ENCODE results near the gene REV3L.

The REV3L gene

DNA sequence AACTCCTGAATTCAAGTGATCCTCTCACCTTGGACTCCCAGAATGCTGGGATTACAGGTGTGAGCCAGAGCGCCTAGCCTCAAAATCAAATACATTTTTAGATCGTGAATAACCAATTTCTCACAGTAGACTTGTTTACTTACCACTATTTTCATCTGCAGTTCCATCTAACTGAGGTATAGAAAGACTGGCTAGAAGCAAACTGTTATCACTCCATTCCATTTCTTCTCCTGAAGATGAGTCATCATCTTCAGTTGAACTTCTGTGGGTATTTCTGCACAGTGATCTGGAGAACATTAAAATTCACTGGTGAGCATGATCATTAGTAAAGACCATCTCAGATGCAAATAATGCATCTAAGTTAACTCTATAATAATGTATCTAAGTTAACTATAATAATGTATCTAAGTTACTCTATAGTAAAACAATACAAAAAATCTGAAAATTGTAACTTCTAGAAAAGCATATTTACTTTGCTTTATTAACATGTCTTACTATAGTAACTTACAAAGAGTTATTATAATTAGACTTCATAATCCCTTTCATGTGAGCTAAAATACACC is 105.4 kb downstream of the REV3L start:
- no peak for DNase-seq
- in situ Hi-C loops (cut with HindIII; ENCODE audit: low pct_ligation_motif_present, low sequenced_read_pairs) = no loop called here
- Histone ChIP-seq H3K4me3 (ENCODE audit: low read depth, low read length) (no peak overlapping the region), H3K27me3 (replicated peaks) (no peaks in the 10 kb centered on the region), H3K36me3 (replicated peaks) (peaks cover 12% of the 10 kb centered on the region), H3K27ac (no peak overlapping the region)
- TF ChIP-seq, protein P1, sequence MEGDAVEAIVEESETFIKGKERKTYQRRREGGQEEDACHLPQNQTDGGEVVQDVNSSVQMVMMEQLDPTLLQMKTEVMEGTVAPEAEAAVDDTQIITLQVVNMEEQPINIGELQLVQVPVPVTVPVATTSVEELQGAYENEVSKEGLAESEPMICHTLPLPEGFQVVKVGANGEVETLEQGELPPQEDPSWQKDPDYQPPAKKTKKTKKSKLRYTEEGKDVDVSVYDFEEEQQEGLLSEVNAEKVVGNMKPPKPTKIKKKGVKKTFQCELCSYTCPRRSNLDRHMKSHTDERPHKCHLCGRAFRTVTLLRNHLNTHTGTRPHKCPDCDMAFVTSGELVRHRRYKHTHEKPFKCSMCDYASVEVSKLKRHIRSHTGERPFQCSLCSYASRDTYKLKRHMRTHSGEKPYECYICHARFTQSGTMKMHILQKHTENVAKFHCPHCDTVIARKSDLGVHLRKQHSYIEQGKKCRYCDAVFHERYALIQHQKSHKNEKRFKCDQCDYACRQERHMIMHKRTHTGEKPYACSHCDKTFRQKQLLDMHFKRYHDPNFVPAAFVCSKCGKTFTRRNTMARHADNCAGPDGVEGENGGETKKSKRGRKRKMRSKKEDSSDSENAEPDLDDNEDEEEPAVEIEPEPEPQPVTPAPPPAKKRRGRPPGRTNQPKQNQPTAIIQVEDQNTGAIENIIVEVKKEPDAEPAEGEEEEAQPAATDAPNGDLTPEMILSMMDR (IDR thresholded peaks at IDR 0.05; ENCODE audit: low read depth, low read length, missing control alignments) = no peak

DNA sequence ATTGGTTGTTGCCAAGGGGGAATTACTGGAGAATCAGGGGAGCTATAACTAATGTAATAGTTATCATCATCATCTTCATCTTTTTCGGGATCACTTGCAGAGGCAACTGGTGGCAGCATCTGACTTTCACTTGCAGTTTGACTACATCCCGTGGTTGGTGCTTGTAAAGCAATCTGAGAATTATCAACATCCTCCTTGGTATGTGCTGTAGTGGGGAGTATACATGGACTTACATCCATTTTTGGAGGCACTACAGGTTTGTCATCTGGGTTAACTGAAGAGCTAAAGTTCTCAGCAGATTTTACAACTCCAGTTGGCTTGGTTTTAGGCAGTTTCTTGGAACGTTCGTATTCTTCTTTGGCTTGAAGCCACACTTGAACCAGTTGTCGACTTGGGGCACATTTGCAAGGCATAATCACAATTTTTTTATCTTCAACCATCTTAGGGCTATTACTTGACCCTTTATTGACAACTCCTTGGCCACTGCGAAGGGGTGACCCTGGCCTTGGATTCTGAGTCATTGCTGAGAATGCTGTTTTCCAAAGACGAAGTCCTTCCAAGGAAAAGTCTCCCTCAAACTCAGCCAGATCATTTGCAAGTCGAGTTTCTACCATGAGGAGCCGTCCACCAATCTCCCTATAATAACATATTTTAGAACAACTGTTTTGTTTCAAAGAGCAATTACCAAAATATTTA is 115.5 kb downstream of the REV3L start:
- no peak for DNase-seq
- Histone ChIP-seq H3K36me3 (replicated peaks) (peaks cover 8% of the 10 kb centered on the region), H3K27ac (no peak overlapping the region), H3K4me3 (ENCODE audit: low read depth, low read length) (no peak overlapping the region), H3K27me3 (replicated peaks) (no peaks in the 10 kb centered on the region)
- in situ Hi-C loops (cut with HindIII; ENCODE audit: low pct_ligation_motif_present, low sequenced_read_pairs) = no loop called here
- TF ChIP-seq, protein P1 (IDR thresholded peaks at IDR 0.05; ENCODE audit: low read depth, low read length, missing control alignments) = no peak

DNA sequence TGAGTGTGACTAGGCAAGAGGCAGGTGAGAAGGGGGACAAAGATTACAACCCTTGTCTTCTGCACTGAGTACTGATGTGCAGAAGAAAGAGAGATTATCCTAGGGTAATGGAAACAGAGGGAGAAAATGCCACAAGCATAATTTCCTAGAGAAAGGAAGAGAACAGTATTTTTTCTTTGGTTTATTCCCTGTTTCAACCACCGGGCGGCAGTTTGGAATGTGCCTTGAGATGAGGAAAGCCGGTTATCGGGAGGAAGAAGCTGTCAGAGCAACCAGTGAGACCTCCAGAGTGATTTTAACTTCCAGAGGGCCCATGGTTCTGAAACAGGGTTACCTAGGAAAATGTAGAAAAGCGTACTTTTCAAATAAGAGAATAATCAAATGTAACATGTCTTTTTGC is 121.4 kb downstream of the REV3L start:
- in situ Hi-C loops (cut with HindIII; ENCODE audit: low pct_ligation_motif_present, low sequenced_read_pairs) = no loop called here
- H3K27ac ChIP-seq = no peak overlapping the region
- TF ChIP-seq, protein P1 (IDR thresholded peaks at IDR 0.05; ENCODE audit: low read depth, low read length, missing control alignments) = peak; percentile 69
- DNase-seq = peak; percentile 54
- no peak overlapping the region for H3K4me3 ChIP-seq (ENCODE audit: low read depth, low read length)
- H3K27me3 ChIP-seq (replicated peaks) = no peaks in the 10 kb centered on the region
- peaks cover 4% of the 10 kb centered on the region for H3K36me3 ChIP-seq (replicated peaks)

DNA sequence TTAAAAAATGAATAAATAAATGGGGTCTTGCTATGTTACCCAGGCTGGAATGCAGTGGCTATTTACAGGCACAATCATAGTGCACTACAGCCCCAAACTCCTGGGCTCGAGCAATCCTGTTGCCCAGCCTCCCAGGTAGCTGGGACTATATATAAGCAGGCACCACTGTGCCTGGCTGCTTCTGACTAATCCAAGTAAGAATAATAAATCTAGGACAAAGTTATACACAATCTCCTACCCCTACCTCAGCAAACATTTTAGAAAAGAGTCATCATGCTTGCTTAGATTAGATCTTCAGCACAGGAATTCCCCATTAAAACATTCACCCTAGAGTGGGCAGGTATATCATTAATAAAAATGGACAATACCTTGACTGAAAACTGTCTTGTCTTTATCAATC is 124.6 kb downstream of the REV3L start:
- TF ChIP-seq, protein P1 (IDR thresholded peaks at IDR 0.05; ENCODE audit: low read depth, low read length, missing control alignments) = no peak
- Histone ChIP-seq H3K4me3 (ENCODE audit: low read depth, low read length) (no peak overlapping the region), H3K36me3 (replicated peaks) (peaks cover 12% of the 10 kb centered on the region), H3K27ac (no peak overlapping the region), H3K27me3 (replicated peaks) (no peaks in the 10 kb centered on the region)
- in situ Hi-C loops (cut with HindIII; ENCODE audit: low pct_ligation_motif_present, low sequenced_read_pairs) = no loop called here
- no peak for DNase-seq

DNA sequence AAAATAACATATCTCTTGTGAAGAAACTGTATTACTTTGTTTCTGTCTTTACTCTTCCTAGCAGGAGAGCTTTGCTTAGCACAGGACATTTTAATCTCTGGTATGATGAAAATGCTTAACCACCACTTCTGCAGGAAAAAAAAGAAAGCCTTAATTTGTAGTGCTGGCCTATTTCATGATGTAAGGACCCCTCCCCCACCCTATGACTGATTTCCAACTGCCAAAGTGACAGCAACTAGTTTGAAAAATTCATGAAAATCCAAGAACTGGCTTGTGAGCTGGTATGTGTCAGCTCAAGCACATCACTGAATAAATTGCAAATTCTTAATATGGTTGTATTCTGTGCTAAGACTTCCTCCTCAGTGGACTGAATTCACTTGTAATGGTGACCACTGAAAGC is 125.3 kb downstream of the REV3L start:
- H3K36me3 ChIP-seq (replicated peaks) = peaks cover 9% of the 10 kb centered on the region

More for the DNA sequence above, 125.3 kb downstream of the REV3L start:
- H3K4me3 ChIP-seq (ENCODE audit: low read depth, low read length) = no peak overlapping the region
- H3K27ac ChIP-seq = no peak overlapping the region
- no peaks in the 10 kb centered on the region for H3K27me3 ChIP-seq (replicated peaks)
- in situ Hi-C loops (cut with HindIII; ENCODE audit: low pct_ligation_motif_present, low sequenced_read_pairs) = no loop called here
- TF ChIP-seq, protein P1 (IDR thresholded peaks at IDR 0.05; ENCODE audit: low read depth, low read length, missing control alignments) = no peak
- no peak for DNase-seq
